GM23248 (cell line): Measurements from ENCODE around the gene PLEKHA6.

Experiments
- EZH2 ChIP-seq: fragments of 200-600 bp; sonication (generic); IDR thresholded peaks from 2 replicates; pipeline ENCODE4 v1.6.1; 2018; ENCODE audit warnings: antibody characterized with exemption, mild to moderate bottlenecking; ENCODE audit not compliant: insufficient read depth, poor library complexity, severe bottlenecking
- EZH2phosphoT487 ChIP-seq: fragments of 200-600 bp; sonication (generic); IDR thresholded peaks from 2 replicates; pipeline ENCODE4 v1.6.1; 2018; ENCODE audit warnings: antibody characterized with exemption, moderate library complexity, mild to moderate bottlenecking, low read depth; ENCODE audit not compliant: insufficient read depth

DNA sequence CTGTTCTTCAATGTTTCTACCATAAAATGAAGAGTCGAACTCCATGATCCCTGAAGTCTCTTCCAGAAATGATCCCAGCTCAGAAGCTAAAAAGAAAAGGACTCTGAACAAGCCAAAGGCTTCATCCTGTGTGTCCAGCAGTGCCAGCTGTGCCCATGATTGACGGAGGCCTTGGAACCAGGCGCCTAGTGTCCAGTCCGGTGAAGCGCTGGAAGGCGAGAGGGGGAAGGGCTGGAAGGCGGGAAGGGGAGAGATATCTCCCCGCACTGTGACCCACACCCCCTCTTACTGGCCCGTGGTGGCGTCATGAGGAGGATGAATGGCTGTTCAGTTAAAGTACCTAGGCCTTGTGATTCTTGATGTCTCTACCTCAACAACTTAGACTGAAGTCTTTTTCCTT is 10.4 kb upstream of the PLEKHA6 start:
- TF ChIP-seq EZH2 (no peak), EZH2phosphoT487 (no peak)
